ENCODE results near the gene IPMK.

DNA sequence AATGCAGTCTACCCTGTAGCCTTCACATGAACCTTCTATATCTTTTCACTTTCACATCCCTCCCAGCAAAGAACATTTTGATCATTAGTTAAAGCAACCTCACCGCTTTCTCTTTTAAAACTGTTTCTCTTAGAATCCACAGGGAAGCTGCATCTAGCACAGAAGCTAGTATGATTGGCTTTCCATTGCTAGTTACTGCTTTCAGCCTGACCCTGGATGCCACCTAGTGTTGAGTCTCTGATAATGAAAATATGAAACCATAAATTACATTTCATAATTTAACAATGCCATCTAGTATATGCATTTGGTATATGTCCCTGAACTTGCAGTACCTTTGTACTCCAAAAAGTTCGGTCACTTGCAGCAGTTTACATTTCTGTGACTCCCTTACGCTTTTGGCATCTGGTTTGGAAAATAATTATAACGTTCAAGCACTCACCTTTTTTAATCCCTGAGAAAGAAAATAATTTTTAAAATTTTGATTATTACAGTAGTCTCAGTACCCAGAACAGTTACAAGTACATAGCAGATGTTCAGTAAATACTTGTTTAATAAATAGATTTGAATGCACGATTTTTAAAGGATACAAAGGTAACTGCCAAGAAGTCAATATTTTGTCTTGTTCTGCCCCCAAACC lies 24.0 kb upstream of the IPMK start:
- TF ChIP-seq, protein P1, sequence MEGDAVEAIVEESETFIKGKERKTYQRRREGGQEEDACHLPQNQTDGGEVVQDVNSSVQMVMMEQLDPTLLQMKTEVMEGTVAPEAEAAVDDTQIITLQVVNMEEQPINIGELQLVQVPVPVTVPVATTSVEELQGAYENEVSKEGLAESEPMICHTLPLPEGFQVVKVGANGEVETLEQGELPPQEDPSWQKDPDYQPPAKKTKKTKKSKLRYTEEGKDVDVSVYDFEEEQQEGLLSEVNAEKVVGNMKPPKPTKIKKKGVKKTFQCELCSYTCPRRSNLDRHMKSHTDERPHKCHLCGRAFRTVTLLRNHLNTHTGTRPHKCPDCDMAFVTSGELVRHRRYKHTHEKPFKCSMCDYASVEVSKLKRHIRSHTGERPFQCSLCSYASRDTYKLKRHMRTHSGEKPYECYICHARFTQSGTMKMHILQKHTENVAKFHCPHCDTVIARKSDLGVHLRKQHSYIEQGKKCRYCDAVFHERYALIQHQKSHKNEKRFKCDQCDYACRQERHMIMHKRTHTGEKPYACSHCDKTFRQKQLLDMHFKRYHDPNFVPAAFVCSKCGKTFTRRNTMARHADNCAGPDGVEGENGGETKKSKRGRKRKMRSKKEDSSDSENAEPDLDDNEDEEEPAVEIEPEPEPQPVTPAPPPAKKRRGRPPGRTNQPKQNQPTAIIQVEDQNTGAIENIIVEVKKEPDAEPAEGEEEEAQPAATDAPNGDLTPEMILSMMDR (conservative IDR thresholded peaks at IDR 0.05 in 1 of 2, IDR thresholded peaks at IDR 0.05 in 1 of 2; ENCODE audit: extremely low read depth in 1 of 2, insufficient read depth in 1 of 2, low read depth in 1 of 2, low read length in 2 of 2), result peak; percentile 65 to 81
- TF ChIP-seq EZH2 (IDR thresholded peaks at IDR 0.05; ENCODE audit: borderline replicate concordance, low read length), result no peak
